HCT116 (cell line): ENCODE data around the gene FLYWCH1. TPM values are rescaled to one million over a fixed set of nuclear protein-coding genes. Genes with fewer than 3 reads are reported as not detected.

Source experiments
- ATAC-seq: fragments of 200-7000 bp; cut with Tn5 transposase; 2 replicates; pipeline ENCODE4 v1.9.1; 2020; ENCODE audit warnings: mild to moderate bottlenecking, moderate library complexity
- BruUV-seq: library from RNA; stranded (reverse); fragments of 400-500 nt; replicated peaks from 2 replicates; lab custom pipeline; 2021; lab: Mats Ljungman, UMichigan
- CTCF ChIA-PET: fragments of 300-600 bp; sonication (Branson Sonifier 250); formaldehyde crosslinking; loops from one replicate; lab custom pipeline; 2021; ENCODE audit warnings: antibody characterized with exemption; lab: Charles Lee
- POLR2A ChIA-PET: fragments of 300-600, 350-600 bp; sonication (Branson Sonifier 250); formaldehyde crosslinking; loops from one replicate; lab custom pipeline; 2021; ENCODE audit warnings: antibody characterized with exemption; lab: Charles Lee
- RAD21 ChIA-PET, 2 experiments: fragments of 300-600 bp; sonication (Branson Sonifier 250); formaldehyde crosslinking; loops; one replicate each; lab custom pipeline; 2023; ENCODE audit warnings: low total read pairs in 2 of 2; ENCODE audit not compliant: uncharacterized antibody in 2 of 2, unreplicated experiment in 2 of 2, low non-redundant PET in 1 of 2; lab: Charles Lee
- DNase-seq: peaks from one replicate; pipeline ENCODE4 v3.0.0-alpha.2; 2010; ENCODE audit warnings: low read depth, low spot score
- H2AFZ ChIP-seq: fragments of 200-600 bp; shearing (Covaris generic), sonication (generic); 2 replicates; pipeline ENCODE4 v1.6.1; 2017; ENCODE audit warnings: low read depth, mixed run types, mixed read lengths, antibody characterized with exemption, low read length; ENCODE audit not compliant: poor library complexity, severe bottlenecking
- H3K27ac ChIP-seq: 2 replicates; pipeline ENCODE4 v1.5.1; 2012; ENCODE audit warnings: low read depth, low read length
- H3K27me3 ChIP-seq: fragments of 200-600 bp; sonication (generic); 2 replicates; pipeline ENCODE4 v1.6.1; 2016; ENCODE audit warnings: mixed run types, low read length, mixed read lengths; ENCODE audit not compliant: insufficient read depth
- H3K36me3 ChIP-seq, 2 experiments: fragments of 200-500 bp in 1 of 2; fragments of 200-600 bp in 1 of 2; sonication (Bioruptor generic) in 1 of 2; sonication (generic) in 1 of 2; 2 replicates each; pipeline versions ENCODE4 v1.5.1 to v1.6.1; 2014 to 2016; ENCODE audit warnings: low read length in 2 of 2, inconsistent platforms in 1 of 2, mixed read lengths in 1 of 2, mixed run types in 1 of 2; ENCODE audit not compliant: insufficient read depth in 2 of 2, control insufficient read depth in 1 of 2
- H3K4me1 ChIP-seq, 2 experiments: fragments of 200-600 bp in 1 of 2; sonication (generic) in 1 of 2; 2 replicates each; pipeline versions ENCODE4 v1.5.1 to v1.6.1; 2012 to 2017; ENCODE audit warnings: low read length in 2 of 2, inconsistent platforms in 1 of 2, mild to moderate bottlenecking in 1 of 2, mixed read lengths in 1 of 2, mixed run types in 1 of 2, moderate library complexity in 1 of 2; ENCODE audit not compliant: insufficient read depth in 2 of 2, control insufficient read depth in 1 of 2
- H3K4me2 ChIP-seq: fragments of 200-600 bp; sonication (generic); 2 replicates; pipeline ENCODE4 v1.6.1; 2017; ENCODE audit warnings: mixed run types, low read length, mixed read lengths
- H3K4me3 ChIP-seq, 2 experiments: fragments of 200-600 bp in 1 of 2; sonication (generic) in 1 of 2; replicated peaks in 1 of 2; 2 replicates each; pipeline ENCODE4 v1.5.1; 2011 to 2016; ENCODE audit warnings: low read length in 2 of 2, control low read depth in 1 of 2, low read depth in 1 of 2, mild to moderate bottlenecking in 1 of 2, mixed read lengths in 1 of 2, mixed run types in 1 of 2
- H3K79me2 ChIP-seq: fragments of 200-600 bp; sonication (generic); 2 replicates; pipeline ENCODE4 v1.6.1; 2017; ENCODE audit warnings: mild to moderate bottlenecking, mixed run types, low read length, moderate library complexity, mixed read lengths; ENCODE audit not compliant: insufficient read depth
- H3K9ac ChIP-seq: fragments of 200-600 bp; sonication (generic); 2 replicates; pipeline ENCODE4 v1.6.1; 2016; ENCODE audit warnings: low read length, mixed read lengths
- H3K9me2 ChIP-seq: fragments of 200-600 bp; sonication (generic), shearing (Covaris generic); 2 replicates; pipeline ENCODE4 v1.6.1; 2017; ENCODE audit warnings: mixed run types, mild to moderate bottlenecking, moderate library complexity; ENCODE audit not compliant: insufficient read depth
- H3K9me3 ChIP-seq, 2 experiments: fragments of 200-500 bp in 1 of 2; fragments of 200-600 bp in 1 of 2; sonication (Bioruptor generic) in 1 of 2; sonication (generic) in 1 of 2; 2 replicates each; pipeline ENCODE4 v1.6.1; 2014 to 2017; ENCODE audit warnings: low read length in 2 of 2, mixed read lengths in 2 of 2, inconsistent platforms in 1 of 2, low read depth in 1 of 2, mild to moderate bottlenecking in 1 of 2, mixed run types in 1 of 2, moderate library complexity in 1 of 2; ENCODE audit not compliant: control insufficient read depth in 1 of 2, insufficient read depth in 1 of 2
- H4K20me1 ChIP-seq: fragments of 200-600 bp; sonication (generic), shearing (Covaris generic); 2 replicates; pipeline ENCODE4 v1.6.1; 2017; ENCODE audit warnings: mixed run types, mild to moderate bottlenecking, moderate library complexity; ENCODE audit not compliant: insufficient read depth
- JUND ChIP-seq: IDR thresholded peaks from 2 replicates; pipeline ENCODE4 v1.6.1; 2012
- MAX ChIP-seq: IDR thresholded peaks from 2 replicates; pipeline ENCODE4 v1.6.1; 2012
- SIN3A ChIP-seq: IDR thresholded peaks from 2 replicates; pipeline ENCODE4 v1.6.1; 2012; ENCODE audit warnings: low read depth
- SP1 ChIP-seq: IDR thresholded peaks from 2 replicates; pipeline ENCODE4 v1.6.1; 2012; ENCODE audit warnings: low read depth
- ZBTB33 ChIP-seq: IDR thresholded peaks from 2 replicates; pipeline ENCODE4 v1.6.1; 2011; ENCODE audit warnings: mild to moderate bottlenecking, low read length, moderate library complexity; ENCODE audit not compliant: insufficient replicate concordance; ENCODE audit errors: extremely low read depth
- intact Hi-C: fragments of 100-400 bp; cut with micrococcal nuclease; formaldehyde crosslinking; loops from 2 replicates; pipeline ENCODE4 v1.10.0; 2022
- total RNA-seq: library from RNA; stranded (reverse); gene quantifications from one replicate; pipeline ENCODE4 v1.2.1, GENCODE V29; 2021; ENCODE audit not compliant: unreplicated experiment
- TF ChIP-seq, protein P1 (sequence below), 3 experiments: fragments of 200-600 bp in 1 of 3; sonication (generic) in 1 of 3; IDR thresholded peaks in 2 of 3; conservative IDR thresholded peaks in 1 of 3; 2 replicates each; pipeline ENCODE4 v1.5.1; 2012 to 2017; ENCODE audit warnings: low read depth in 2 of 3, low read length in 2 of 3, antibody characterized with exemption in 1 of 3, borderline replicate concordance in 1 of 3, control low read depth in 1 of 3, mild to moderate bottlenecking in 1 of 3, mixed read lengths in 1 of 3, mixed run types in 1 of 3, moderate library complexity in 1 of 3; ENCODE audit not compliant: insufficient read depth in 1 of 3

Gene FLYWCH1
- total RNA-seq, 1 experiment from 2014 or later = 66.6 TPM

DNA sequence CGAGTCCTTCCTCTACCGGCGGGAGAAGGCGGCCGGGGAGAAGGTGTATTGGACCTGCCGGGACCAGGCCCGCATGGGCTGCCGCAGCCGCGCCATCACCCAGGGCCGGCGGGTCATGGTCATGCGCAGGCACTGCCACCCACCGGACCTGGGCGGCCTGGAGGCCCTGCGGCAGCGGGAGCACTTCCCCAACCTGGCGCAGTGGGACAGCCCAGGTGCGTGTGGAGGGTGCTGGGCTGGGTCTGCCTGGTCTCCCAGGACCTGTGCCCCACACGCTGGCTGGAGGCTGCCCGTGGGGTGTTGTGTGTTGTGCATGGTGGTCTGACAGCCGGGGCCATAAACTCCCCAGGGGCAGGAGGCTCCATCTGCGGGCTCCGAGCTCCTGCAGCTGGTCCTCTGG lies 25.4 kb downstream of the FLYWCH1 start:
- intact Hi-C loops = no loop called here
- Histone ChIP-seq H3K4me3 (no peak overlapping the region), H3K27me3 (no peaks in the 10 kb centered on the region), H3K9me2 (no peaks in the 10 kb centered on the region), H3K9ac (no peak overlapping the region), H4K20me1 (no peaks in the 10 kb centered on the region), H3K4me1 (no peaks in the 10 kb centered on the region), H3K36me3 (peaks cover 16% of the 10 kb centered on the region in 2 experiments; a peak in 3 of 4 replicates), H3K27ac (no peak overlapping the region), H3K4me2 (no peak overlapping the region), H3K79me2 (no peaks in the 10 kb centered on the region), H2AFZ (no peak overlapping the region), H3K9me3 (no peaks in the 10 kb centered on the region)
- DNase-seq (no peak), ATAC-seq (no peak)
- no peak for TF ChIP-seq JUND
- TF ChIP-seq MAX = no peak
- TF ChIP-seq SIN3A = no peak
- TF ChIP-seq ZBTB33 = no peak
- no peak for TF ChIP-seq SP1
- TF ChIP-seq, protein P1, sequence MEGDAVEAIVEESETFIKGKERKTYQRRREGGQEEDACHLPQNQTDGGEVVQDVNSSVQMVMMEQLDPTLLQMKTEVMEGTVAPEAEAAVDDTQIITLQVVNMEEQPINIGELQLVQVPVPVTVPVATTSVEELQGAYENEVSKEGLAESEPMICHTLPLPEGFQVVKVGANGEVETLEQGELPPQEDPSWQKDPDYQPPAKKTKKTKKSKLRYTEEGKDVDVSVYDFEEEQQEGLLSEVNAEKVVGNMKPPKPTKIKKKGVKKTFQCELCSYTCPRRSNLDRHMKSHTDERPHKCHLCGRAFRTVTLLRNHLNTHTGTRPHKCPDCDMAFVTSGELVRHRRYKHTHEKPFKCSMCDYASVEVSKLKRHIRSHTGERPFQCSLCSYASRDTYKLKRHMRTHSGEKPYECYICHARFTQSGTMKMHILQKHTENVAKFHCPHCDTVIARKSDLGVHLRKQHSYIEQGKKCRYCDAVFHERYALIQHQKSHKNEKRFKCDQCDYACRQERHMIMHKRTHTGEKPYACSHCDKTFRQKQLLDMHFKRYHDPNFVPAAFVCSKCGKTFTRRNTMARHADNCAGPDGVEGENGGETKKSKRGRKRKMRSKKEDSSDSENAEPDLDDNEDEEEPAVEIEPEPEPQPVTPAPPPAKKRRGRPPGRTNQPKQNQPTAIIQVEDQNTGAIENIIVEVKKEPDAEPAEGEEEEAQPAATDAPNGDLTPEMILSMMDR (IDR thresholded peaks at IDR 0.05 in 2 of 3, conservative IDR thresholded peaks at IDR 0.05 in 1 of 3; ENCODE audit: borderline replicate concordance in 1 of 3, insufficient read depth in 1 of 3, low read depth in 2 of 3, low read length in 2 of 3) = no peak
- POLR2A ChIA-PET = no interaction called here
- BruUV-seq = no TSS peak
- RAD21 ChIA-PET = no interaction called here
- CTCF ChIA-PET = no interaction called here
